Urinary bladder (tissue), 4 donors: ENCODE data around the gene ZBTB8A. TPM values are rescaled to one million over a fixed set of nuclear protein-coding genes. Genes with fewer than 3 reads are reported as not detected.
"Not testable (repeated sequence)": the region's sequence is repeated elsewhere in the genome, so short reads cannot be mapped to it uniquely, and the experiment has no call there.

Experiments
- DNase-seq: peaks from one replicate; pipeline ENCODE4 v3.0.0-alpha.2; 2015; ENCODE audit errors: extremely low spot score
- H3K27ac ChIP-seq: one replicate; pipeline ENCODE4 v1.5.1; 2013; ENCODE audit warnings: low read depth, mild to moderate bottlenecking, moderate library complexity
- H3K36me3 ChIP-seq: one replicate; pipeline ENCODE4 v1.6.1; 2013; ENCODE audit warnings: mild to moderate bottlenecking, moderate library complexity; ENCODE audit not compliant: insufficient read depth
- H3K4me1 ChIP-seq: one replicate; pipeline ENCODE4 v1.6.1; 2013; ENCODE audit warnings: mild to moderate bottlenecking, moderate library complexity; ENCODE audit not compliant: insufficient read depth
- H3K4me3 ChIP-seq: one replicate; pipeline ENCODE4 v1.5.1; 2013; ENCODE audit warnings: low read depth, low read length
- WGBS: extraction: QIAGEN DNeasy Blood & Tissue Kit; methylation state at CpG from one replicate; pipeline ENCODE4 v1.1.7; 2013; 5-methylcytosine and 5-hydroxymethylcytosine counted together
- polyA plus RNA-seq: library from polyadenylated mRNA; stranded (reverse); fragments of 200-250 nt; gene quantifications from one replicate; pipeline ENCODE4 v1.2.3, GENCODE V29; 2013
- total RNA-seq: library from RNA; depleted of rRNA; stranded (reverse); fragments of >200 nt; gene quantifications from one replicate; pipeline ENCODE4 v1.2.3, GENCODE V29; 2014
- donor health status: healthy with polysubstance abuse.
- donor health status: healthy.

Gene ZBTB8A
- total and polyA plus RNA-seq, 2 donors = 7.4 to 30.1 TPM

DNA sequence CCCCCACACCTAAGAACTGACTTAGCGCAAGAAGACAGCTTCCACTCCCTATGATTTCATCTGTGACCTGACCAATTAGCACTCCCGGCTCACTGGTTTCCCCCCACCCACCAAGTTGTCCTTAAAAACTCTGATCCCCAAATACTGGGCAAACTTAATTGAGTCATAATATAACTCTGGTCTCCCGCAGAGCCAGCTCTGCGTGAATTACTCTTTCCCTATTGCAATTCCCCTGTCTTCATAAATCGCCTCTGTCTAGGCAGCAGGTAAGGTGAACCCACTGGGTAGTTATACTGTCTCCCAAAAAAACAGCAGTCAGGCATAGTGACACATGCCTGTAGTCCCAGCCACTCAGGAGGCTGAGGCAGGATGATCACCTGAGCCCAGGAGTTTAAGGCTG is 74.2 kb downstream of the ZBTB8A start:
- DNase-seq = no peak
- Histone ChIP-seq H3K4me3 (no peak overlapping the region), H3K36me3 (no peaks in the 10 kb centered on the region), H3K27ac (no peak overlapping the region), H3K4me1 (no peaks in the 10 kb centered on the region)
- 73% methylated on average over 5 of the region's 5 CpGs for WGBS

DNA sequence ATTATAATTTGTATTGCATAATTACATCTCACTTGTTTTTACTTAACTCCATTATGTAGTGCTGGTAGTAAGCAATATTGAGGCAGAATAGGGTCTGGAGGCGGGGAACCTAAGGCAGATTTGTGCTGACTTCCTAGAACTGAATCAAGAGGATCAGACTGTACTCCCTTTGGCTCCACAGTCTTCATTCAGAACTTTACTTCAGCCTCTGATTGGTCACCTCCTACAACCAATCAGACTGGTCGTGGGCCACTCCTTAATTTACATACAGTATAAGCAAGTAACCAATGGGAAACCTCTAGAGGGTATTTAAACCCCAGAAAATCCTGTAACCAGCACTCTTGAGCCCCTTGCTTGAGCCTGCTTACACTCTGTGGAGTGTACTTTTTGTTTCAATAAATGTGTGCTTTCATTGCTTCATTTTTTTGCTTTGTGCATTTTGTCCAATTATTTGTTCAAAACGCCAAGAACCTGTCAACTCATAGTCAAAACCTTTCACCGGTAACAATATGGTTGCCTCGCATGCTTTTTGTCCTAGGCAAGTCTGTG is 79.5 kb downstream of the ZBTB8A start:
- Histone ChIP-seq H3K4me3 (no peak overlapping the region), H3K4me1 (no peaks in the 10 kb centered on the region), H3K27ac (no peak overlapping the region), H3K36me3 (no peaks in the 10 kb centered on the region)
- WGBS = 97% methylated on average over 5 of the region's 5 CpGs
- no peak for DNase-seq

DNA sequence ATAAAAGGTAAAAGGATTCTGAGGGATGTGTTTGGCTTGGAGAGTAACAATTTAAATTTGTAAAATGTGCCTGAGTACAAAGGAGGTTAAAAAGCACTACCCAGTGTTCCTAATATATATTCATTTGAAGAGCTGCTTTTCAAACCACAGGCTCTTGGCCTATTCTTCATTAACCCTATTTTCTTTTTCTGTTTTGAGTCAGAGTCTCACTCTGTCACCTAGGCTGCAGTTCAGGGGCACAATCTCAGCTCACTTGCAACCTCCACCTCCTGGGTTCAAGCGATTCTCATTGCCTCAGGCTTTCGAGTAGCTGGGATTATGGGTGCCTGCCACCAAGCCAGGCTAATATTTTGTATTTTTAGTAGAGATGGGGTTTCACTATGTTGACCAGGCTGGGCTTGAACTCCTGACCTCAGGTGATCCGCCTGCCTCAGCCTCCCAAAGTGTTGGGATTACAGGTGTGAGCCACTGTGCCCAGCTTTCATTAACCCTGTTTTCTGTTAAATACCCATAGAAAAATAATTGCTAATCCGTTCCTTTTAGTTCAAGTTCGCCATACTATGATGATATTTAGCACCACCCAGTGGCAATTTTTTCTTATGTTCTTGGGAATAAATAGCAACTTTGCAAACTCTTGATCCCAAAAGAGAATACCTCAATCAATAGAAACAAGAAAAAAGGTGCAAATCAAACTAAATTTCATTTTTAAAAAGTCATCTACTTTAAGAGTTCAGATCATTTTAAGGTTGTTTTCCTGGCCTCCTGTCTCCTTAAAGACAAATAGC is 80.7 kb downstream of the ZBTB8A start:
- Histone ChIP-seq H3K36me3 (no peaks in the 10 kb centered on the region), H3K4me3 (no peak overlapping the region), H3K4me1 (no peaks in the 10 kb centered on the region), H3K27ac (no peak overlapping the region)
- 55% methylated on average over 5 of the region's 5 CpGs for WGBS
- no peak for DNase-seq

DNA sequence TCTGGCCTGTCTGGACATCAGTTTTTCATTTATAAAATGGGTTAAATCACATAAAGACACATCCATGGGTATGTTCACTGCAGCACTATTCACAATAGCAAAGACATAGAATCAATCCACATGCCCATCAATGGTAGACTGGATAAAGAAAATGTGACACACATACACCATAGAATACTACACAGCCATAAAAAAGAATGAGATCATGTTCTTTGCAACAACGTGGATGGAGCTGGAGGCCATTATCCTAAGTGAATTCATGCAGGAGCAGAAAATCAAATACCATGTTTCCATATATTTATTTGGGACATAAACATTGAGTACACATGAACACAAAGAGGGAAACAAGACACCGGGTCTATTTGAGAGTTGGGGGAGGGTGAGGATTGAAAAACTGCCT is 83.0 kb downstream of the ZBTB8A start:
- Histone ChIP-seq H3K4me1 (no peaks in the 10 kb centered on the region), H3K4me3 (no peak overlapping the region), H3K36me3 (no peaks in the 10 kb centered on the region), H3K27ac (no peak overlapping the region)
- 93% methylated on average over 2 of the region's 2 CpGs for WGBS
- no peak for DNase-seq

DNA sequence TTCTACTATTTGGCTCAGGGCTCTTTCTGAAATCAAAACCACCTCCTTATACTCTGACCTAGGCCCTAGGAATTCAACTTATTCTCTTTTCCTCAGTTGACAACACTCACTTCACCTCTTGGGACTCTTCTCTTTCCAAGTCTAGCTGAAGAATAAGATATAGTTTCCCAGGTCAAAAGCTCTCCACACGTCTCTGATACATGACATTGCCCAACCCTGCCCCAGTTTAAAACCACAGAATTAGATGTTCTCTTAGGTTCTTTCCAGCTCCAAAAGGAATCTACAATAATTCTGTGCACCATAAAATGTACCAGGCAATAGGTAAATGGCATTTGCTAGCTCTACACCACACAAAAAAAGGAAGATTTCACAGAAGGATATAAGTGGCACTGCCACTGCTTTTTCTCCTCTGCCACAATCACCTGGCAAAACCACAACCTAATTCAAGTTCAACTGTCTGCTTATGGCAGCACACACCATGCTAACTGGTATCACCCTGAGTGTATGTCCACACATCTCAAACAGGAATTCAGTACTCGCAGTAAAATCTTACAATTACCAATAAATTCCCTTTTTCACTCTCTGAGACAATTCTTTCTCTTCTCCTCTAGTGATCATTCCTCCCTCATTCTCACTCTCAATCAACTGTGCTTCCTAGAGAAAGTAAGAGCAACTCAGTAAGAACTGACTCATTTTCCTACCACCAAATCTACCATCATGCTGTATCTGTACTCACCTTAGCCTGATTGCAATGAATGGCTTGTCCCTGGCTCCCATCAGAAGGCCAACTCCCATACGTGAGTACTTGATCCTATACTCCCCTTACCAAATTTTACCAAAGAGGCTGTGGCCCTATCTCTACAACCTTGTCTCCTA is 83.8 kb downstream of the ZBTB8A start:
- Histone ChIP-seq H3K27ac (no peak overlapping the region), H3K4me1 (no peaks in the 10 kb centered on the region), H3K36me3 (no peaks in the 10 kb centered on the region), H3K4me3 (no peak overlapping the region)
- DNase-seq = no peak
- WGBS = 77% methylated on average over 3 of the region's 3 CpGs

DNA sequence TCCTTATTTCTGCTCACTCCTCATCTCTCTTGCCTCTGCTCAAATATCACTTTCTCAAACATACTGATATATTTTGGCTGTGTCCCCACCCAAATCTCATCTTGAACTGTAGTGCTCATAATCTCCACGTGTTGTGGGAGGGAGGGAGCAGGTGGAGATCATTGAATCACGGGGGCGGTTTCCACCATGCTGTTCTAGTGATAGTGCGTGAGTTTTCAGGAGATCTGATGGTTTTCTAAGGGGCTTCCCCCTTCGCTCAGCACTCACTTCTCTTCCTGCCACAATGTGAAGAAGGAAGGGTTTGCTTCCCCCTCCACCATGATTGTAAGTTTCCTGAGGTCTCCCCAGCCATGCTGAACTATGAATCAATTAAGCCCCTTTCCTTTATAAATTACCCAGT is 84.5 kb downstream of the ZBTB8A start:
- Histone ChIP-seq H3K27ac (no peak overlapping the region), H3K4me3 (no peak overlapping the region), H3K36me3 (no peaks in the 10 kb centered on the region), H3K4me1 (no peaks in the 10 kb centered on the region)
- no peak for DNase-seq
- 78% methylated on average over 5 of the region's 5 CpGs for whole genome bisulfite sequencing

DNA sequence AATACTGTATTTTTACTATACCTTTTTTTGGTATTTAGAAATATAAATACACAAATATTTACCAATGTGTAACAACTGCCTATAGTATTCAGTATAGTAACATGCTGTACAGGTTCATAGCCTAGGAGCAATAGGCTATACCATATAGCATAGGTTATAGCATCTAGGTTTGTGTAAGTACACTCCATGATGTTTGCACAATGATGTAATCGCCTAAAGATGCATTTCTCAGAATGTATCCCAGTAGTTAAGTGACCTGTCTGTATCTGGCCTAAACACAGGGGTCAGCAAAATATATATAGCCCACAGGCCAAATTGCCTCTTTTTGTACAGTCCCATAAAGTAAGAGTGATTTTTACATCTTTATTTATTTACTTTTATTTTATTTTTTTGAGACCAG is 86.9 kb downstream of the ZBTB8A start:
- no peaks in the 10 kb centered on the region for H3K4me1 ChIP-seq
- no peak overlapping the region for H3K4me3 ChIP-seq
- no peak overlapping the region for H3K27ac ChIP-seq
- no peaks in the 10 kb centered on the region for H3K36me3 ChIP-seq
- WGBS = 91% methylated on average over 1 of the region's 1 CpG
- no peak for DNase-seq

DNA sequence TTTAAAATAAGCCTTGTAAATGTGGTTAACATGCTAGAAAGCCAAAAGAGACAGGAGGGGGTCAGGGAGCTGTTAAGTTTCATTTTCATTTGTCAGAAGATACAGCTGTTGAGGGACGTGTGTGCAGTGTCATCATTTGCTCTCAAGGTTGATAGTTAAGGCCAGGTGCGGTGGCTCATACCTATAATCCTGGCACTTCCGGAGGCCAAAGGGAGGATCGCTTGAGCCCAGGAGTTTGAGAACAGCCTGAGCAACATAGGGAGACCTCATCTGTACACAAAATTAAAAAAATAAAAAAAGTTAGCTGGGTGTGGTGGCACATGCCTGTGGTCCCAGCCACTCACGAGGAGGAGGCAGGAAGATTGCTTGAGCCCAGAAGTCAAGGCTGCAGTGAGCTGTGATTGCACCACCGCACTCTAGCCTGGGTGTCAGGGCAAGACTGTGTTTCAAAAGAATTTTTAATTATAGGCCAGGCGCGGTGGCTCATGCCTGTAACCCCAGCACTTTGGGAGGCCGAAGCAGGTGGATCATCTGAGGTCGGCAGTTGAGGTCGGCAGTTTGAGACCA is 88.5 kb downstream of the ZBTB8A start:
- Histone ChIP-seq H3K27ac (no peak overlapping the region), H3K4me1 (no peaks in the 10 kb centered on the region), H3K36me3 (no peaks in the 10 kb centered on the region), H3K4me3 (no peak overlapping the region)
- DNase-seq = no peak
- WGBS = 80% methylated on average over 11 of the region's 11 CpGs

DNA sequence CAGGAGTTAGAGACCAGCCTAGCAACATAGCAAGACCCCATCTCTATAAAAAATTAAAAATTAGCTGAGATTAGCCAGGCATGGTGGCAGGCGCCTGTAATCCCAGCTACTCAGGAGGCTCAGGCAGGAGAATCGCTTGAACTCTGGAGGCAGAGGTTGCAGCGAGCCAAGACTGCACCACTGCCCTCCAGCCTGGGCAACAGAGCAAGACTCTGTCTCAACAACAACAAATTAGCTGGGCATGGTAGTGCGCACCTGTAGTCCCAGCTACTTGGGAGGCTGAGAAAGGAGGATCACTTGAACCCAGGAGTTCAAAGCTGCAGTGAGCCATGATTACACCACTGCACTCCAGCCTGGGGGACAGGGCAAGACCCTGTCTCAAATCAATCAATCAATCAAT is 90.9 kb downstream of the ZBTB8A start:
- not testable (repeated sequence) for DNase-seq, H3K4me1 ChIP-seq, H3K27ac ChIP-seq, H3K4me3 ChIP-seq, H3K36me3 ChIP-seq
- 98% methylated on average over 4 of the region's 4 CpGs for WGBS

DNA sequence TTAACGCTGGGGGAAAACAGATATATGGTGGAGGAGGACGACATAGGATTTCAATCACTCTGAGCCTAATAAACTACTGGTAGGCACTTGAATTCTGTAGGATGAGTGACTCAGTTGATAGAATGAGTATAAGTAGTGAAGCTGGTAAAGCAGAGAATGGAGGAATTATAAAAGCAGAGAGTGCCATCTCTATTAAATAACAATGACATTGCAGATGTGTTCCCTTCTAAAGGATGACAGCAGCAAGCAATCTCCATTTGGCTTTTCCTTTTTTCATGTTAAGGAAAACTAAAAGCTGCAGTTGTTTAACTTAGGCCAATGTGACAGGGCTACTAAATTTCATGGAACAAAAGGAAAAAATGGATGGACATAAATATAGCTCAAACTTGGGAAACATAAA is 93.6 kb downstream of the ZBTB8A start:
- H3K4me3 ChIP-seq = no peak overlapping the region
- no peaks in the 10 kb centered on the region for H3K36me3 ChIP-seq
- H3K4me1 ChIP-seq = no peaks in the 10 kb centered on the region
- DNase-seq = no peak
- 75% methylated on average over 2 of the region's 2 CpGs for WGBS
- no peak overlapping the region for H3K27ac ChIP-seq

DNA sequence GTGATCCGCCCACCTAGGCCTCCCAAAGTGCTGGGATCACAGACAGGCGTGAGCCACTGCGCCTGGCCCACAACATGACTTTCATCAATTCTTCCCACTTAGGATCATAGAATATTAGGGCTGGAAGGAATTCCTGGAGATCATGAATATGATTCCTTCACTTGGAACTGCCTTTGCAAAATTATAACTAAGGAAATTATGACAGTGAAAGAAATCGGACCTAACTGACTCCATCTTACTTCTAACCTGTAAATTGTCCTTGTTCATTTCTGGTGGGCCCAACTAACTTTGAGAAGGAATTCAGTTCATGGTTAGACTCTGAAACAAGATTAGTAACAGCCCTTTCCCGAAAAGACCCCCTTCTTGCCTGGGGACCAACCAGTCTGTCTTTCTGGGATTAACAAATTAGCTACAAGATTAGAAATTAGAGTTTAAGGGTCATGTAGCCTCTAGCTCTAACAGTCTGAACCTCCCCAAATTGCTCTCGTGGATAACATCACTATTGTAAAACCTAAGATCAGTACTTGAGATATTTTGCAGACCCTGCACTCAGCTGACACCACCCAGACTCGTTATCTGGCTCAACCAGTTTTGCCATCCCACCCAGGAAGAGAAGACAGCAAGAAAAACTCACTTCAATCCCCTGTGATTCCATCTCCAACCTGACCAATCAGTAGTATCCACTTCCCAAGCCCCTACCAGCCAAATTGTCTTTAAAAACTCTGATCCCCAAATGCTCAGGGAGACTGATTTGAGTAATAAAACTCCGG is 96.5 kb downstream of the ZBTB8A start:
- Histone ChIP-seq H3K4me3 (no peak overlapping the region), H3K4me1 (no peaks in the 10 kb centered on the region), H3K36me3 (no peaks in the 10 kb centered on the region), H3K27ac (no peak overlapping the region)
- DNase-seq = no peak
- 89% methylated on average over 8 of the region's 8 CpGs for WGBS

DNA sequence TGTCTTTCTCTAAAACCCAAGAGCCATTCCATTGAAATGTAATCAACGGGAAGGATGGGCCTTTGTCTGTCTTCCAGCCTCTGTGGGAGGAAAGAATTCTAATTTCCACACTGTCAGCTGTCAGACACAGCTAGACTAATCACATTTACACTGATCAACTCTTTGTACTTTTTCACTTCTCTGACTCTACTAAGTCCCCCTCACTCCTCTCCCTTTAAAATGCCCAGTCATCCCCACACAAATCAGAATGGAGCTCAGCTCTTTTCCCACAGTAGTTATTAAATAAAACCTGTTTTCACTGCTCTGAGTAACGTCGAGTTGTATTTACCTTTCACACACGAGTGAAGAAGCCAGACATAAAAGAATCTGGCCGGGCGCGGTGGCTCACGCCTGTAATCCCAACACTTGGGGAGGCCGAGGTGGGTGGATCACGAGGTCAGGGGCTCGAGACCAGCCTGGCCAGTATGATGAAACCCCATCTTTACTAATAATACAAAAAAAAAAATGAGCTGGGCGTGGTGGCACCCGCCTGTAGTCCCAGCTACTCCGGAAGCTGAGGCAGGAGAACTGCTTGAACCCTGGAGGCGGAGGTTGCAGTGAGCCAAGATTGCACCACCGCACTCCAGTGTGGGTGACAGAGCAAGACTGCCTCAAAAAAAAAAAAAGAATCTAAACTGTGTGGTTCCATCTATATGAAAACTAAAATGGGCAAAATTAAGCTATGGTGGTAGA is 97.9 kb downstream of the ZBTB8A start:
- Histone ChIP-seq H3K4me3 (no peak overlapping the region), H3K36me3 (no peaks in the 10 kb centered on the region)
- WGBS = 79% methylated on average over 16 of the region's 16 CpGs

More for the DNA sequence above, 97.9 kb downstream of the ZBTB8A start:
- DNase-seq = no peak
- no peaks in the 10 kb centered on the region for H3K4me1 ChIP-seq
- no peak overlapping the region for H3K27ac ChIP-seq
